Neural crest cell (in vitro differentiated cells): ENCODE measurements around the gene ECM1. TPM values are rescaled to one million over a fixed set of nuclear protein-coding genes. Genes with fewer than 3 reads are reported as not detected.
A peak's percentile ranks its signal among the peaks of the same experiment; 100 is the strongest.

ENCODE experiments used
- DNase-seq: peaks from one replicate; pipeline ENCODE4 v3.0.0; 2021; ENCODE audit warnings: low read depth, mixed read lengths, low spot score
- H3K27ac Mint-ChIP-seq: one replicate; pipeline ENCODE4 v1.8.0; 2021; ENCODE audit warnings: mild to moderate bottlenecking, mixed read lengths; ENCODE audit not compliant: unreplicated experiment
- H3K27me3 Mint-ChIP-seq: 2 replicates; pipeline ENCODE4 v1.8.0; 2021; ENCODE audit warnings: low read depth, mild to moderate bottlenecking, mixed read lengths
- H3K36me3 Mint-ChIP-seq: 2 replicates; pipeline ENCODE4 v1.8.0; 2021; ENCODE audit warnings: low read depth, mild to moderate bottlenecking, mixed read lengths
- H3K4me1 Mint-ChIP-seq: 2 replicates; pipeline ENCODE4 v1.8.0; 2021; ENCODE audit warnings: mixed read lengths
- H3K4me3 Mint-ChIP-seq: one replicate; pipeline ENCODE4 v1.8.0; 2021; ENCODE audit warnings: mild to moderate bottlenecking, mixed read lengths
- H3K9me3 Mint-ChIP-seq: 2 replicates; pipeline ENCODE4 v1.8.0; 2021; ENCODE audit warnings: mixed read lengths
- total RNA-seq: library from RNA; stranded (reverse); gene quantifications from 2 replicates; pipeline ENCODE4 v1.2.1, GENCODE V29; 2021
- TF ChIP-seq, protein P1 (sequence below): fragments of 200-600 bp; sonication (generic); conservative IDR thresholded peaks from 2 replicates; pipeline ENCODE4 v1.5.0; 2021; ENCODE audit warnings: antibody characterized with exemption, mild to moderate bottlenecking

Gene ECM1
- total RNA-seq, 1 donor from 2014 or later = 5.5 TPM

DNA sequence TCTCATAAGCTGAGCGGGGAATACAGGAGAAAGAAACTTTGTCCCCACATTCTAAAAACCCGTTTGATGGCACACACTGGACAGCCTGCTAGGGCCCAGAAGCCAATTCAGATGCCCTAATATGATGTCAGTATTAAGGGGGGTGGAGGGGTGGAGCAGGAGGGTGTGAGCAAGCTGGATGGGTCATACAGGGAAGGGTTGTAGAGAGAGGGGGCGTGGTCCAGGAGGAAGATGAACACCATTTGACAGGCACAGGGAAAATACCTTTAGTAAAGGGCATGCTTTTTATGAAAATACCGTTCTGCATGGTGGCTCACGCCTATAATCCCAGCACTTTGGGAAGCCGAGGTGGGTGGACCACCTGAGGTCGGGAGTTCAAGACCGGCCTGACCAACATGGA lies 14.7 kb upstream of the ECM1 start:
- Mint-ChIP-seq H3K4me3 (no peak overlapping the region), H3K4me1 (peaks cover 6% of the 10 kb centered on the region), H3K36me3 (peaks cover 3% of the 10 kb centered on the region), H3K27me3 (no peaks in the 10 kb centered on the region), H3K27ac (no peak overlapping the region), H3K9me3 (no peaks in the 10 kb centered on the region)
- DNase-seq = no peak
- TF ChIP-seq, protein P1, sequence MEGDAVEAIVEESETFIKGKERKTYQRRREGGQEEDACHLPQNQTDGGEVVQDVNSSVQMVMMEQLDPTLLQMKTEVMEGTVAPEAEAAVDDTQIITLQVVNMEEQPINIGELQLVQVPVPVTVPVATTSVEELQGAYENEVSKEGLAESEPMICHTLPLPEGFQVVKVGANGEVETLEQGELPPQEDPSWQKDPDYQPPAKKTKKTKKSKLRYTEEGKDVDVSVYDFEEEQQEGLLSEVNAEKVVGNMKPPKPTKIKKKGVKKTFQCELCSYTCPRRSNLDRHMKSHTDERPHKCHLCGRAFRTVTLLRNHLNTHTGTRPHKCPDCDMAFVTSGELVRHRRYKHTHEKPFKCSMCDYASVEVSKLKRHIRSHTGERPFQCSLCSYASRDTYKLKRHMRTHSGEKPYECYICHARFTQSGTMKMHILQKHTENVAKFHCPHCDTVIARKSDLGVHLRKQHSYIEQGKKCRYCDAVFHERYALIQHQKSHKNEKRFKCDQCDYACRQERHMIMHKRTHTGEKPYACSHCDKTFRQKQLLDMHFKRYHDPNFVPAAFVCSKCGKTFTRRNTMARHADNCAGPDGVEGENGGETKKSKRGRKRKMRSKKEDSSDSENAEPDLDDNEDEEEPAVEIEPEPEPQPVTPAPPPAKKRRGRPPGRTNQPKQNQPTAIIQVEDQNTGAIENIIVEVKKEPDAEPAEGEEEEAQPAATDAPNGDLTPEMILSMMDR = no peak

DNA sequence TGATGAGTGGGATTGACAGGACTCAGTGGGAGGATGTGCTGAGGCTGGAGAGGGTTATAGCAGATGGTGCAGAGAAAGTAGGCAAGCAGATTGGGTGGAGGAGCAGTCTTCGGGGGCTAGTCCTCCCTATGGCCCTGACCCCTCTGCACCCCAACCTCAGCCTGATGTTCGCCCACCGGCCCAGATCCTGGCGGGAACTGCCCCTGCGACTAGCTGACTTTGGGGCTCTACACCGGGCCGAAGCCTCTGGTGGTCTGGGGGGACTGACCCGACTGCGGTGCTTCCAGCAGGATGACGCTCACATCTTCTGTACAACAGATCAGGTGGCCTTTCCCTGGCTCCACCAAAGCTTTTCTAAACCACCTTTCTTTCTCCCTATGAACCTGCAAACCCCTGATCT lies 9.6 kb upstream of the ECM1 start:
- Mint-ChIP-seq H3K4me3 (no peak overlapping the region), H3K36me3 (peaks cover 9% of the 10 kb centered on the region), H3K27ac (no peak overlapping the region), H3K9me3 (no peaks in the 10 kb centered on the region), H3K4me1 (no peaks in the 10 kb centered on the region), H3K27me3 (no peaks in the 10 kb centered on the region)
- no peak for DNase-seq
- TF ChIP-seq, protein P1 = no peak

DNA sequence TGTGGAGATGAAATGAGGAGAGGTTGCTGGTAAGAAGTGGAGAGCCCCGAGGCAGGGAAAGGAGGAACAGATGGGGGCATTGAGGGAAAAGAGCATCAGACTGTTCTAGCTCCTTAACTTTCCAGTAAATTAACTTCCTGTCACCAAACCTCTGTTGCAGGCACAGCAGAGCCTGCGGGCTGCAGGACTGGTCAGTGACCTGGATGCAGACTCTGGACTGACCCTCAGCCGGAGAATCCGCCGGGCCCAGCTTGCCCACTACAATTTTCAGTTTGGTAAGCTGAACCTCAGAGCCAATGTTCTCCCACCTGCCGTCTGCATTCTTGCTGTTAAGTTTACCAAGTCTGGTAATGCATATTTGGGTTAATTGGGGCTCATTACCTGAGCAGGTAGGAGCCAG lies 2.5 kb upstream of the ECM1 start:
- H3K9me3 Mint-ChIP-seq = no peaks in the 10 kb centered on the region
- H3K4me3 Mint-ChIP-seq = no peak overlapping the region
- TF ChIP-seq, protein P1 = no peak
- H3K36me3 Mint-ChIP-seq = peaks cover 19% of the 10 kb centered on the region
- H3K27me3 Mint-ChIP-seq = no peaks in the 10 kb centered on the region
- H3K27ac Mint-ChIP-seq = peak overlapping the region; percentile 78
- DNase-seq = no peak
- peaks cover 36% of the 10 kb centered on the region for H3K4me1 Mint-ChIP-seq

DNA sequence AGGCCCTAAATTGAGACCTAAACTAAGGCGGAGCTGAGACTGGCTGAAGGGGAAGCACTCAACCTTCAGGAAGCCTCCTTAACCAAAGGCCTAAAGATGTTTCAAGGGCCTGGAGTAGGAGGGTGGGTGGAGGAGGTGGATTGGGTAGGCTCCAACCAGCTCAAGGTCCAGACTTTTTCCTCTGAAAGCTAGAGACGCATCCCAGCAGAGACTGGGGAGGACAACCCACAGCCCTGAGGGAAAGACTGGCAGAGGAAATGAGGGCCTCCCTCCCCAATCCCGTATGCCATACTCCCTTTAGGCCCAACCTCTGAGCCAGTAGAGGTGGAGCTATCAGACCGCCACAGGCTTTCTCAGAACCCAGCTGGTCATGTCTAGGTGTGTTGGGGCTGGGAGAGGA lies 1.1 kb downstream of the ECM1 start:
- Mint-ChIP-seq H3K36me3 (peaks cover 15% of the 10 kb centered on the region), H3K4me3 (peak overlapping the region; percentile 23), H3K4me1 (peaks cover 36% of the 10 kb centered on the region), H3K27ac (no peak overlapping the region), H3K9me3 (no peaks in the 10 kb centered on the region), H3K27me3 (no peaks in the 10 kb centered on the region)
- DNase-seq = no peak
- TF ChIP-seq, protein P1 = no peak

DNA sequence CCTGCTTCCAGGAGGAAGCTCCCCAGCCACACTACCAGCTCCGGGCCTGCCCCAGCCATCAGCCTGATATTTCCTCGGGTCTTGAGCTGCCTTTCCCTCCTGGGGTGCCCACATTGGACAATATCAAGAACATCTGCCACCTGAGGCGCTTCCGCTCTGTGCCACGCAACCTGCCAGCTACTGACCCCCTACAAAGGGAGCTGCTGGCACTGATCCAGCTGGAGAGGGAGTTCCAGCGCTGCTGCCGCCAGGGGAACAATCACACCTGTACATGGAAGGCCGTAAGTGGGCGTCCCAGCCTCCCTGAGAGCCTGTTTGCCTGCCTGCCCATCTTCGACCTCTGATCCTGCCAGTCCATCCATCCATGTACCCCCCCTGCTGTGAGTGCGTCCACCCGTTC lies 3.6 kb downstream of the ECM1 start:
- no peak for DNase-seq
- peaks cover 2% of the 10 kb centered on the region for H3K36me3 Mint-ChIP-seq
- TF ChIP-seq, protein P1 = no peak
- H3K27me3 Mint-ChIP-seq = peaks cover 4% of the 10 kb centered on the region
- no peaks in the 10 kb centered on the region for H3K9me3 Mint-ChIP-seq
- no peak overlapping the region for H3K27ac Mint-ChIP-seq
- peaks cover 40% of the 10 kb centered on the region for H3K4me1 Mint-ChIP-seq
- no peak overlapping the region for H3K4me3 Mint-ChIP-seq
